GM19035 (cell line): ENCODE measurements around the gene IDH3G.
"Not testable (repeated sequence)": the region's sequence is repeated elsewhere in the genome, so short reads cannot be mapped to it uniquely, and the experiment has no call there.

Experiments
- ATAC-seq: cut with Tn5 transposase; IDR thresholded peaks from one replicate; pipeline ENCODE4 v1.9.1; 2021; ENCODE audit not compliant: unreplicated experiment

The IDH3G gene

DNA sequence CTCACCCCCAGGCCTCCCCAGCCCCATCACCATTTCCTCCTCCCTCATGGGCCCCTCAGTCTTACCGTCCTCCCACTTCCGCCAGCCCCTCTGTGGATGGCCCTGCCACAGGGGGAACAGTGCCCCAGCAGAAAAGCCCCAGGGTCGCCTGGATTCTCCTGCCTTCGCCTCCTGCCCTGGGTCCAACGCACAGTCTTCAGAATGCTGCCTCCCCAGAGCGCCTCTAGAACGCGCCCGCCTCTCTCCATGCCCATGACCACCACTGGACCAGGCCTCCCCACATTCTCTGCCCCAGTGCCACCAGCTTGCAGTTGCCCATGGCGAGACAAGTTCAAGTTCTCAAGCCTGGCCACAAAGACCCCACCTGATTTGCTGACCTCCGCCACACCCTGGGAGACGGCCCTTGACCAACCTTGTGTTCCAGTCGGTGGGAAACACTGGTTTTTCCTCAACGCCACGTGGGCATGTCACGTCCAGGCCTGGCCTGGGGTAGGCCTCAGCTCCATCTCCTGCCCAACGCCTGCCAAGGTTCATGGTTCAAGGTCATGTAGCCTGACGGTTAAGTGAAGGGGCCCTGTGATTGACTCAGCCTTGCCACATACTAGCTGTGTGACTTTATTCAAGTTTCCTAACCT is 30.8 kb downstream of the IDH3G start:
- ATAC-seq = no peak

DNA sequence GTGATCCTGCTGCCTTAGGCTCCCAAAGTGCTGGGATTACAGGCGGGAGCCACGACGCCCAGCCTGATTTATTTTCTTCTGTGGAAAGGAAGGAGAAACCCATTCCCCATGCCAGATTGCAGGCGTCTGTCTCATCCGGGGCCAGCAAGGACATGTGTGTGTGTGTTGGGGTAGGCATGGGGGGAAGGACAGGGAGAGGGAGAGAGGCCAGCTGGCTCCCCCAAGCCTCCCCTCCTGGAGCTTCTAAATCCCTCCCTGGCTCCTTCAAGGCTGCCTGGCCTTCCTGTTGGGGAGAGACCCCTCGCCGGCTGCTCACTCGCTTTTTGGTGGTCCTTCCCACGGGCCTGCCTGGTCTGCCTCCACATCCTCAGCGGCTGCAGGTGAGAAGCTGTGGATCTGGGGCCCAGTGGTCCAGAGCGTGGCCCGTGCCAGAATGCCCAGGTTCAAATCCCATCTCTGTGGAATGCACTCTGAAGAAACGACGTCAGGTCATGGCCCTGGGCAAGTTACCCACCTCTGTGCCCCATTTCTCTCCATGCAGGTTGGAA is 31.5 kb downstream of the IDH3G start:
- no peak for ATAC-seq

GRCh38 chrX:153761863-153762262 is 32.3 kb downstream of the IDH3G start:
- ATAC-seq = no peak

GRCh38 chrX:153755136-153755535 is 39.0 kb downstream of the IDH3G start:
- ATAC-seq = no peak

DNA sequence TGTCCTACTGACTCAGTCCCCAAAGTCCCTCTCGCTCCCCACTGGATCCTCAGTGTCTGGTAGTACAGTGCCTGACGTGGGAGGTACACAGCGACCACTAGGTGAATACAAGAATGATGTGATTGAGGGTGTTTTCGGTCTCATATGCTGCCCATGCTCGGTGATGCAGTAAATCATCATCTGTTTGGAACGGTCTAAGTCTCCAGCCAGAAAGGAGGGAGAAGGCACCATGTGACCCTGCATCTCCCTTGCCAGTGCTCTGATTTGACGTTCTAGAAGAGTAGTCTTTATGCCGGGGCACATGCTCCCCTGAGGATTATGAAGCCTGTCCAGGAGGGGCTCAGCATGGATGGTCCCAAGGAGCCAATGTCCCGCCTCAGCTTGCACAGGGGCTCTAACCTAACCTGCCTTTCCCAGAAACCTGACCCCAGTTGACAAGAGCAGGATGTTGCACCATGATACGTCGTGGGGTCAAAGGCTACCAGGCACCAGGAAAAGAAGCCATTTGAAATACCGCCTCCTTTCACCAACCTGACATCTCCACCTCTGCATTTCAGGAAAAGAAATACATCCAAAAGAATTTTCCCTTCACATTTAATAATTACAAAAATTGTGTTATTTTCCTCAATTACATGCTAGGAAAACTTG is 43.9 kb downstream of the IDH3G start:
- ATAC-seq = no peak

DNA sequence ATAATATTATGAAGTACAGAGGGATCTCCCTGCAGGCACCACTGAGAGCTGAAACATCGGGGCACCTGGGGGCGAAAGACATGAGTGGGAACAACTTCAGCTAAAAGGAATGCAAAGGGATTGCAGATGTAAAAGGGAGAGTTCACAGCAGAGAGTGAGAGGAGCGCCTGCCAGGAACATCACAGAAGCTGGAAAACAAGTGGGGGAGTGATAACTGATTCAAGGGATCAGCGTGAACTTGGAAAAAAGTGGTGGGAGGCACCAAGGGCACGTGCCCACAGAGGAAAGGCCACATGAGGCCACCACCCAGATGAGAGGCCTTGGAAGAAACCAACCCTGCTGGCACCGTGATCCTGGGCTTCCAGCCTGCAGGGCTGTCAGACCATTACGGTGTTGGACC is 45.2 kb downstream of the IDH3G start:
- ATAC-seq = not testable (repeated sequence)

DNA sequence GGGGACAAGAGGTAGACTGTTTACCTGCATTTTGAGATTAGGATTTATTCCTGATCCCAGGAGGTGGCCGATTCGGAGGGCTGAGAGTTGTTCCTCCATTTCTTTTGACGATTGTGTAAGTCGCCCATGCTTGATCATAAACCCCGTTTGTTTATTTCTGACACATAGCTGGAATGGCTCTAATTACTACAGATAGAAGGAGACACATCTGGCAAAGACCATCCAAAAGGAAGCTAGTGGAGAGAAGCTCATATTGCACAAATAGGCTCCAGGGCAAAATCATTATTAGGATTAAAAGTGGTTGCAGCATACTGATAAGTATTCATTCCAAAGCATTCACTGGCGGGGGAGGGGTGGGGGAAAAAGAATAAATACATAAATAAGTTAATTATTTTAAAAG is 47.2 kb downstream of the IDH3G start:
- not testable (repeated sequence) for ATAC-seq

DNA sequence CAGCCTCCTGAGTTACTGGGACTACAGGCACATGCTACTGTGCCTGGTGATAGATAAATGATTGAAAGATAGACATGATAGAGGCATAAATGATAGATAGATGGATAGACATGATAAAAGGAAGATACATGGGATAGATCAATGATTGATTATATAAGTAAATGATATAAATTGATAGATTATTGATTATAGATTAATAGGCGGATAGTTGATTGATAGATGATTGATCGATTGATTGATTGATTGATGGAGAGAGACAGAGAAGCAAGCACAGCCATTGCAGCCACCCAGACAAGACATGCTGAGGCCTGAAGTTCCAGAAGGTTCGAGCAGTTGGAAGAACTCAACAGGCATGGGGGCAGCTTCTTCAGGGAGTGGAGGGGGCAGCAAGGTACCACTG is 47.8 kb downstream of the IDH3G start:
- ATAC-seq = no peak

GRCh38 chrX:153745067-153745433 is 49.1 kb downstream of the IDH3G start:
- ATAC-seq = not testable (repeated sequence)

DNA sequence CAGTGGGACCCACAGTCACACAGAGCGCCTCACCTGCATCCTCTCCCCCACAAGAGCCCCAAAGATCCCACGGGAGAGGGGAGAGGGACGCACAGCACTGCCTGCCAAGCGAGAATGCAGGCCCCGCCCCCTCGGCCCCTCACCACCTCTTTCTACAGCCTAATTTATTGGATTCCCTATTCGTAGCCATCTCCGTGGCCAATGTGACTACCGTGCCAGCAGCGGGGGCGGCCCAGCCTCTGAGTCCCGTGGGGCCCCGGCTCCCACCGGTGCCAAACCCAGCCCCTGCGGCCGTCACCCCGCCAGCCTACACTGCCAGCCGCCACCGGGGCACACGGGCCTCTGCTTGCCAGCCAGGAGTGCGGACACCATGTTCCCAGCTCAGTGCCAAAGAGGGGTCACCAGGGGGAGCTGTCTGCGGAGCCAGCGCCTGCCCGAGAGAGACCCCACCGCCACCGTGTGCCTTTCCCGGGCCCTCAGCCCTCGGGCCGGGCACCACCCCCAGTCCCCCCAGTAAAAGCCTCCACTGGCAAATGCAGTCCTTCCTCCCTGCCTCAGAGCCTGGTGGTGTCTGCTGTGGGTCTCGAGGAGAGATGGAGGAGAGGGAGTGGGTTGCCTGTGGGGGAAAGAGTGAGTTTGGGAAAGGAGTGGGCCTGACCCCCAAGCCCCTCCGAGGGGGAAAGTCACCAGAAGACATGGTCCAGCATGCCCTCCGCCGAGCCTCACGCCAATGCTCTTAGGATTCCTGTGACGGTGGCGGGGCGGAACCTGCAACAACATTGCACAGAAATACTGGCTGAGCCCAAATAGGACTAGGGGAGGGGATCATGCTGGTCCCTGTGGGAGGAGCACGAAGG is 49.7 kb downstream of the IDH3G start:
- no peak for ATAC-seq

- ATAC-seq = not testable (repeated sequence)
These were observed 50.5 kb downstream of the IDH3G start for GRCh38 chrX:153743468-153744209.

GRCh38 chrX:153742796-153743467 is 51.2 kb downstream of the IDH3G start:
- ATAC-seq = not testable (repeated sequence)

- ATAC-seq = not testable (repeated sequence)
These were observed 52.1 kb downstream of the IDH3G start for GRCh38 chrX:153742111-153742510.

GRCh38 chrX:153741446-153741845 is 52.7 kb downstream of the IDH3G start:
- no peak for ATAC-seq

GRCh38 chrX:153740631-153741222 is 53.4 kb downstream of the IDH3G start:
- no peak for ATAC-seq

GRCh38 chrX:153739754-153740486 is 54.3 kb downstream of the IDH3G start:
- no peak for ATAC-seq

- ATAC-seq = no peak
These were observed 56.0 kb downstream of the IDH3G start for GRCh38 chrX:153738056-153738605.

GRCh38 chrX:153736871-153737441 is 57.2 kb downstream of the IDH3G start:
- ATAC-seq = no peak
